ENCODE data around the gene SETD2.
A peak's percentile ranks its signal among the peaks of the same experiment; 100 is the strongest.

DNA sequence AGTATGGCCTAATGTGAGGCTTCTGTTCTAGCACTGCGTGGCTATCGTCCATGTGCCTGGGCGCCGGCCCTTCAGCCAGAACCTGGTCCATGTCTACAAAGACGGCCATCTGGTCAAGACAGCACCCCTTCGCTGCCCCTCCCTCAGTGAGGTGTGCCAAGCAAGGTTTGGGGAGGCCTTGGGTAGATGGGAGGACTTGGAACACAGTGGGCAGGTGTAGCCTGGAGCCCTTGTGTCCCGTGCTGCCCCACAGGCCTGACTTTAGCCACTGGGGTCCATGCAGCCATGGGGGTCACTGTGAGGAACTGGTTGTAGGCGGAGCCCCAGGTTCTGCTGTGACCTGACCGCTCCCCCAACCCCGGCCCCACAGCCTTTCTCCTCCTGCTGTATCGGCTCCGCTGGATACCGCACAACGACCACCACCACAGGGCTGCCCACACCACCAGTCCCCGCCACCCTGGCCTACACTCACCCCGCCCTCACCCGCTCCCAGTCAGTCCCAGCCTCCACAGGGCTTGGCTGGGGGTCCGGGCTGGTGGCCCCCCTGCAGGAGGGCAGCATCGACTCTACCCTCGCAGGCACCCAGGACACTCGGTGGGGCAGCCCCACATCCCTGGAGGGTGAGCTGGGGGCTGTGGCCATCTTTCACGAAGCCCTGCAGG, 167.9 kb downstream of the SETD2 start:
- TF ChIP-seq POLR2AphosphoS5 (IDR thresholded peaks at IDR 0.05; ENCODE audit: low read depth, low read length) (no peak), POLR2A (IDR thresholded peaks at IDR 0.05; ENCODE audit: low read depth, low read length) (peak; percentile 15; the same call in 1 of the 2 replicates)

All from GM12892 (cell line).